ENCODE measurements around the gene TMEM62. TPM values are rescaled to one million over a fixed set of nuclear protein-coding genes. Genes with fewer than 3 reads are reported as not detected.

Gene TMEM62
- total and polyA plus RNA-seq, 7 donors: 10.2 to 35.2 (median 27.4) TPM

- no peak for DNase-seq
- TF ChIP-seq POLR2A (IDR thresholded peaks at IDR 0.05) (no peak), CTCF (IDR thresholded peaks at IDR 0.05) (no peak), POLR2AphosphoS5 (IDR thresholded peaks at IDR 0.05) (no peak), EP300 (IDR thresholded peaks at IDR 0.05) (no peak)
- intact Hi-C loops (cut with DNase I): no loop called here
Observed at GRCh38 chr15:43214592-43215295, 81.4 kb downstream of the TMEM62 start.

GRCh38 chr15:43215961-43216360 is 82.6 kb downstream of the TMEM62 start:
- H3K4me3 ChIP-seq: no peak overlapping the region
- no peaks in the 10 kb centered on the region for H3K9me3 ChIP-seq
- no peak overlapping the region for H3K27ac ChIP-seq
- no peak for DNase-seq
- intact Hi-C loops (cut with DNase I): no loop called here
- H3K4me1 ChIP-seq: no peaks in the 10 kb centered on the region
- H3K36me3 ChIP-seq: no peaks in the 10 kb centered on the region
- no peak for TF ChIP-seq CTCF (IDR thresholded peaks at IDR 0.05)
- no peak for TF ChIP-seq EP300 (IDR thresholded peaks at IDR 0.05)
- TF ChIP-seq POLR2AphosphoS5 (IDR thresholded peaks at IDR 0.05): no peak
- no peak for TF ChIP-seq POLR2A (IDR thresholded peaks at IDR 0.05)
- H3K27me3 ChIP-seq: peaks cover 0 to 11% (median 0%) of the 10 kb centered on the region in 3 donors
- WGBS, 2 donors: 70 to 85% methylated on average over 7 of the region's 7 CpGs

More at GRCh38 chr15:43214592-43215295, 81.4 kb downstream of the TMEM62 start:
- H3K27me3 ChIP-seq: peaks cover 0 to 17% (median 0%) of the 10 kb centered on the region in 3 donors
- H3K4me1 ChIP-seq: no peaks in the 10 kb centered on the region
- no peaks in the 10 kb centered on the region for H3K36me3 ChIP-seq
- no peaks in the 10 kb centered on the region for H3K9me3 ChIP-seq
- no peak overlapping the region for H3K4me3 ChIP-seq
- no peak overlapping the region for H3K27ac ChIP-seq
- 88 to 91% methylated on average over 6 of the region's 6 CpGs for WGBS, 2 donors

GRCh38 chr15:43218908-43219706 is 85.7 kb downstream of the TMEM62 start:
- no peaks in the 10 kb centered on the region for H3K36me3 ChIP-seq
- no peak for DNase-seq
- WGBS, 2 donors: 55 to 70% methylated on average over 13 of the region's 13 CpGs
- peaks cover 0 to 11% (median 0%) of the 10 kb centered on the region in 3 donors for H3K27me3 ChIP-seq
- no peak overlapping the region for H3K27ac ChIP-seq
- TF ChIP-seq EP300 (IDR thresholded peaks at IDR 0.05): no peak
- TF ChIP-seq POLR2A (IDR thresholded peaks at IDR 0.05): no peak
- TF ChIP-seq POLR2AphosphoS5 (IDR thresholded peaks at IDR 0.05): no peak
- no peak for TF ChIP-seq CTCF (IDR thresholded peaks at IDR 0.05)
- no peaks in the 10 kb centered on the region for H3K9me3 ChIP-seq
- intact Hi-C loops (cut with DNase I): no loop called here
- H3K4me1 ChIP-seq: no peaks in the 10 kb centered on the region
- no peak overlapping the region for H3K4me3 ChIP-seq

- WGBS, 2 donors: 86 to 88% methylated on average over 16 of the region's 16 CpGs
- H3K4me3 ChIP-seq: no peak overlapping the region
- TF ChIP-seq EP300 (IDR thresholded peaks at IDR 0.05): no peak
- no peak for TF ChIP-seq CTCF (IDR thresholded peaks at IDR 0.05)
- TF ChIP-seq POLR2AphosphoS5 (IDR thresholded peaks at IDR 0.05): no peak
- no peak for TF ChIP-seq POLR2A (IDR thresholded peaks at IDR 0.05)
- peaks cover 0 to 12% (median 0%) of the 10 kb centered on the region in 3 donors for H3K27me3 ChIP-seq
- H3K36me3 ChIP-seq: no peaks in the 10 kb centered on the region
- no peak for DNase-seq
- H3K27ac ChIP-seq: no peak overlapping the region
- H3K4me1 ChIP-seq: no peaks in the 10 kb centered on the region
- intact Hi-C loops (cut with DNase I): loop anchor here (10.0 kb wide), 1 partner anchor 65 kb away; no protein-coding TSS in a partner anchor
- H3K9me3 ChIP-seq: no peaks in the 10 kb centered on the region
Observed at GRCh38 chr15:43219929-43220928, 86.8 kb downstream of the TMEM62 start.
